Activated CD8-positive, alpha-beta memory T cell treated with anti-CD3 and anti-CD28 coated beads, Interleukin-2, amount 50 U/mL, for 48 hours (primary cell): Measurements from ENCODE around the gene ADSS2.
"Not testable (repeated sequence)": the region's sequence is repeated elsewhere in the genome, so short reads cannot be mapped to it uniquely, and the experiment has no call there.

Source experiments
- DNase-seq: peaks from one replicate; pipeline ENCODE4 v3.0.0-alpha.2; 2020

ADSS2 gene

GRCh38 chr1:244394826-244395765 lies 56.6 kb downstream of the ADSS2 start:
- DNase-seq: no peak

DNA sequence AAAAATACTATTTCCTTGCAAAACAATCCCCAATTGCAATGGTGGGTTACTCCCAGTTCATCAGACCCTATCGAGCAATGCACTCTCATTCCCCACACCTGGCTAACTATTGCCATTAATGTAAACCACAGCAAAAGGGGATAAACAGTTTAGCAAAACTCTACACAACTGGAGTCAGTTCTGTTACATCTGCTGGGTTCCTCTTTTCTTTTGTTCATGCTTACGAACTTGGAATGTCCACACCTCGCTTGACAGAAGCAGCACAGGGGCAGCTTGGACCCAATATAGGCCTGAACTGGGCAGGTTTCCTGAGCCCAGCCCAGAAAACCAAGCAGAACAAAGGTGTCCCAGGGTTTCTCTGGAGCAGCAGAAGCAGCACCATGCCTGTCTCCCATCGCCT lies 57.4 kb downstream of the ADSS2 start:
- no peak for DNase-seq

DNA sequence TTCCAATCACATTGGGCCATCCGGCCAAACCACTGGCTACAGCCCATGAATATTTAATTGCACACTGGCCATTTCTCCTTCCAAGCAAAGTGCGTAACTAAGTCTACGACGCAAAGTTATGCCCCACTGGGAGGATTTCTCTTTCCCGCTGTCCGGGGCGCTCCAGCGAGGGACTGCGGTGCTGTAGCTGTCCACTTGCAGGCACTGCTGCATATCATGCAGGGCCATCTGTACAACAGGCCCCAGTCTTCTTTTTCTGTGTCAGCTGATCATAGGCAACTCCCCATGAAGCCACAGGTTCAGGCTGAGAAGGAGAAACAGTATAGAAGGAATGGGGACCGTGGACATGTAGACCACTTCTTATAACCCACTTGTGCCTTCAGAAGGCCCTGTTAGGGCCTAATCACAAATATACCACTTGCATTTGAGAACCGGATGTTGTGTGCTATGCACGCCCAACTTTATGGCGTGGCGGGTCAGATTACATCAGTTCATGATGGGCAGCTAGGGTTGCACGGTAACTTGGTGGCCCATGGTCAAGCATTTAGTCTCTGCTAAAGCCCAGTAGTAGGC lies 58.0 kb downstream of the ADSS2 start:
- no peak for DNase-seq

DNA sequence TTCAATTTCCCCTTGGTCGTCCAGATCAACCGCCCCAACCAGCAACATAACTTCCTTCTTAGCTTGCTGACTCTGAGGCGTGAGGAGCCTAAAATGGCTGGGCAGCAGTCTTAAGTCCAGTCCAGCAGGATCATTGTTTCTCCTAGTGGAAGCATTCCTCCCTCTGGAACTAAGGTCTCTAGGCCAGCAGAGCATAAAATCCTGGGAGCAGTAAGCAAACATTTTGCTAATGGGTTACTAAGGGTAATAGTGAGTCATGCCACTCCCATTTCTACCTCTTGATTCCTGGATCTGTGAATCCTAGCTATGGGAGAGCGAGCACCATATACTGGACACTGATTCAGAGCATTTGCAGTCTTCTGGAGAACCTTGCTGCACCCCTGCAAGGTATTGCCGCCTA lies 59.9 kb downstream of the ADSS2 start:
- DNase-seq: no peak

- no peak for DNase-seq
Observed at GRCh38 chr1:244388961-244389360, 62.7 kb downstream of the ADSS2 start.

GRCh38 chr1:244387415-244387814 lies 64.3 kb downstream of the ADSS2 start:
- DNase-seq: no peak

DNA sequence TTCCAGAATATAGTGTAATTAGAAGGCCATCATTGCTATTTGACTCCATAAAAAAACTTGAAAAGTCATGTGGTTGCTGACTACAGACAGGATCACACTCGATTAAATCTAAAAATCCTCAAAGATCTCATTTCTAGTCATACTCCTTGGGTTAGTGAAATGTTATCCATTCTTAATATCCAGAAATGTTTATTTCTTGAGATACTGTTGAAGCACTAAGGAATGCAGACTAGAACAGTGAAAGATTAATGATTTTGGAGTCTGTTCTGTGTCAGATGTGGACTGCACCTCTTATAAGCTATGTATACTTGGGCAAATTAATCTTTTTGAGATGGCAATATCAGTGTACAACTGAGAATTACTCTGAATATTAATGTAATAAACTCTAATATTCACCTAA lies 65.1 kb downstream of the ADSS2 start:
- no peak for DNase-seq

DNA sequence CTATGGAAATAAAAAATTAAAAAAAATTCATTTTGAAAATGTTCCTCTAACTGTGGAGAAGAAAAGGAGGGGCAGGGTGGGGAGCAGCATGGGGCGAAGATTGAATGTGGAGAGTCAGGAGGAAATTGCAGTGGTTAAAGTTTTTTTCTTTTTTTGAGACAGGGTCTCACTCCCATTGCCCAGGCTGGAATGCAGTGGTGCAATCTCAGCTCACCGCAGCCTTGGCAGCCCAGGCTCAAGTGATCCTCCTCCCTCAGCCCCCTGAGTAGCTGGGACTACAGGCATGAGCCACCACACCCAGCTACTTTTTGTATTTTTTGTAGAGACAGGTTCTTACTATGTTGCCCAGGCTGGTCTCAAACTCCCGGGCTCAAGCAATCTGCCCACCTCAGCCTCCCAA lies 67.6 kb downstream of the ADSS2 start:
- DNase-seq: no peak

DNA sequence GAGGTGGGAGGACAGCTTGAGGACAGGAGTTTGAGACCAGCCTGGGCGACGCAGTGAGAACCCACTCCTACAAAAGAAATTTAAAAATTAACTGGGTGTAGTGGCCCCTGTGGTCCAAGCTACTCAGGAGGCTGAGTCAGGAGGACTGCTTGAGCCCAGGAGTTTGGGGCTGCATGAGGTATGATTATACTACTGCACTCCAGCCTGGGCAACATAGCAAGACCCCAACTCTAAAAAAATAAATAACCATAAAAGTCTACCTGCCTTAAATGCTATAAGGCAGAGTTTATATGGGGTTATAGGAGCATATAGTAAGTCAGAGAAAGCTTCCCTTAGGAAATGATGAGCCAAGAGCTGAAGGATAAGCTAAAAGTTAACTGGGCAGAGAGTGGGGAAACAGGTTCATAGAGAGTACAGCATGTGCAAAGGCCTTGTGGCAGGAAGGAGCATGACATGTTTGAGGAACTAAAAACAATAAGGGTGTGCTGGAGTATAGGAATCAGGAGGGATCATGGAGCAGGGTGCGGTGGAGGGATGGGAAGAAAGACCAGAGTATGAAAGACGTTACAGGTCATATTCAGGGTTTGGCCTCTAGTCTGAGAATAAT lies 68.3 kb downstream of the ADSS2 start:
- no peak for DNase-seq

- DNase-seq: no peak
Observed at GRCh38 chr1:244381878-244382565, 69.7 kb downstream of the ADSS2 start.

GRCh38 chr1:244376126-244376525 lies 75.6 kb downstream of the ADSS2 start:
- DNase-seq: no peak

- DNase-seq: no peak
Observed at GRCh38 chr1:244375051-244375450, 76.7 kb downstream of the ADSS2 start.

DNA sequence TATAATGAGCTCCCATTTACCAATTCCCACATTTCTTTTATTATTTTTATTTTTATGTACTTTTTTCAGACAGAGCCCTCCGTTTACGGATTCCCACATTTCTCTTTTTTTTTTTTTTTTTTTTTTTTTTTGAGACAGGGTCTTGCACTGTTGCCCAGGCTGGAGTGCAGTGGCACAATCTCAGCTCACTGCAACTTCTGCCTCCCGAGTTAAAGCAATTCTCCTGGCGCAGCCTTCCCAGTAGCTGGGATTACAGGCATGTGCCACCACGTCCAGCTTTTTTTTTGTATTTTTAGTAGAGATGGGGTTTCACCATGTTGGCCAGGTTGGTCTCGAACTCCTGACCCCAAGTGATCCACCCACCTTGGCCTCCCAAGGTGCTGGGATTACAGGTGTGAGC lies 77.2 kb downstream of the ADSS2 start:
- DNase-seq: not testable (repeated sequence)

GRCh38 chr1:244371242-244372141 lies 80.2 kb downstream of the ADSS2 start:
- no peak for DNase-seq

GRCh38 chr1:244370060-244370637 lies 81.6 kb downstream of the ADSS2 start:
- no peak for DNase-seq

DNA sequence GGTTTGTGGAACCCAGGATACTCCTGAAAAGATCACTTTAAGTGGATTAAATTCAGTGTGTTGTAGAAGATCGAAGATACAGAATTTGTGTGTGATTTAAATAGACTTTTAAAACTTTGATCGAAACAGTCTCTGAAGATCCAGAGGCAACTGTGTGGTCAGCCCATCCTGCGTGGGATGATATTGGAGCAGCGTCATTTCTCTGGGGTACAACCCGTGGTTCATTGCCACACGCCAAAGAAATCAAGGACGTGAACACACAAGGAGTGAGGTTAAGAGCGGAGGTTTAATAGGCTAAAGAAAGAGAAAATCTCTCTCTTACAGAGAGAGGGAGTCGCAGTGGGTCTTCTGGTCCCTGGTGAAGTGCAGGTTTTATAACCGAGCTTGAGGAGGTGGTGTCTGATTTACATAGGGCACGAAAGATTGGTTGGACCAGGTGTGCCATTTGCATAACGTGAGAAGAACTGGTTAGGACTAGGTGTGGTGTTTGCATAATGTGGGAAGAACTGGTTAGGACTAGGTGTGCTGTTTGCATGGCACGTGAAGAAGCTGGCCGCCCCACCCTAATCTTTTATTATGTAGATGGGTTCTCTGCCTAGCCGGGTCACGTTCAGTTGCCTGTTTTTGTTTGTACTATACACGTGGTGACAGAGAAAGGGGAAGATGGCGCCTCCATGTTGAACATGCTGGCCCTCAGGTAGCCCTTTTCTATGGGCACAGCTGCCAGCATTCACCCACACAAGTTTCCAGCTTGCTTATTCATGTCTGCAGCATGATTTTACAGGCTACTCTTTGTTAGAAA lies 82.3 kb downstream of the ADSS2 start:
- DNase-seq: no peak

DNA sequence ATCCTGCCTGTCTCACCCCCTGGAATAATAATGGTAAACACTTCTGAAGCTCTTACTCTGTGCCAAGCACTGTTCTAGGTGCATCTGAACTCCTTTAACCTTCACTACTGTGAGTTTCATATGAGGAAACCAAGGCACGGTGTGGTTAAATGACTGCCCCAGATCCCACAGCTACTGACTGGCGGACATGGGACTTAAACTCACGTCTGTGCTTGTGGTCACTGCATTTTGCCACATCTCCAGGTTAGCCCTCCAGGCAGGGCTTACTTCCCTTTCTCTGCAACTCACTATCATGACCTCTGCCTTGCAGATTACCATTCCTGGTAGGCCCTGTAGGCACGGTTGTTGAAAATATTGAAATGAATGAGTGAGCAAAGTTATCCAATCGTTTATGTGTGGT lies 83.4 kb downstream of the ADSS2 start:
- no peak for DNase-seq

DNA sequence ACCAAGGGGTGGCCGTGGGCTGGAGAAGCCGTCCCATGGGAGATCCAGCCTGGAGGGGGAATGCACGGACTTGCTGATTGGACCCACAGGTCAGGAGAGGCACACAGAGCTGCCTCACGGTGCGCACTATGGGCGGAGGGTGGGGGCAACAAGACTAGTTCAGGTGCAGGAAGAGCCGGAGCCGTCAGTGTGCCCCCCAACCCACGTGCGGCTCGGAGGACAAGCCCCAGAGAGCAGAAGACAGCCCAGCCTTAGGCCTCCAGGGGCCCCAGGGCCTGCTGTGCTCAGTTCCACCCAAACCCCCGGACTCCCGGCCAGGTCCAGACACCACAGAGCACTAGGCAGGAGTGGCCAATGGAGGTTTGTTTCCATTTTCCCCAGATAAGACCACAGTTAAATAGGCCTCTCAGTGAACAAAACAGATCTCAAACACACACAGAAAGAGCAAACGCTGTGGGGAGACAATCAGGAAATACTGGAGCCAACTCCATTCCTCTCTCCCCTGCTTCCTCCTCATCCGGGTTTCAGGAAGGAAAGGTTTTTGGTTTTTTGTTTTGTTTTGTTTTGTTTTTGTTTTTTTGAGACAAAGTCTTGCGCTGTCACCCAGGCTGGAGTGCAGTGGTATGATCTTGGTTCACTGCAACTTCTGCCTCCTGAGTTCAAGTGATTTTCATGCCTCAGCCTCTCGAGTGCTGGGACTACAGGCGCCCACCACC lies 84.2 kb downstream of the ADSS2 start:
- no peak for DNase-seq

DNA sequence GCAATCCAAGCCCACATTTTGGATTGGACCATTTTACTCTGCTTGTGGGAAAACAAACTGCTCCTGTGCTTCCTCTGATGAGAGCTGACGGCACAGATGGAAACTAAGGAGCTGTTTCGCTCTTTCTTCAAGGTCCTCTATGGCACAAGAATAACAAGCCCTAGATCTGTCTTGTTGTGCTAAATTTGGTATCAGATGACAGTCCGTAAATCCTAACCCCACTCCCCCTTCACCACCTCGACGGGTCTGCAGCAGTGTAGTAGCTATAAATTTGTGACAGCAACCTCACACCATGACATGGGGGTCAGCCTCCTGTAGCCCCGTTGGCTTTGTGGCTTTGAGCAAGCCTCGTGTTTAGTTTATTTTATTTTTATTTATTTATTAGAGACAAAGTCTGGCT lies 85.9 kb downstream of the ADSS2 start:
- DNase-seq: no peak

GRCh38 chr1:244365262-244365661 lies 86.4 kb downstream of the ADSS2 start:
- DNase-seq: not testable (repeated sequence)
